Spinal cord (tissue), 10 donors: Measurements from ENCODE around the gene FTCD. TPM values are rescaled to one million over a fixed set of nuclear protein-coding genes. Genes with fewer than 3 reads are reported as not detected.

Experiments used
- DNase-seq, 6 donors: peaks; one replicate each; pipeline versions ENCODE4 v3.0.0 to v3.0.0-alpha.2; 2013 to 2015; ENCODE audit warnings: low spot score in 6 of 6, low read depth in 4 of 6
- H3K27ac ChIP-seq: one replicate; pipeline ENCODE4 v1.5.1; 2013; ENCODE audit warnings: low read depth, low read length, control low read depth
- H3K27me3 ChIP-seq: one replicate; pipeline ENCODE4 v1.6.1; 2013; ENCODE audit warnings: low read length; ENCODE audit not compliant: control insufficient read depth, insufficient read depth
- H3K36me3 ChIP-seq: one replicate; pipeline ENCODE4 v1.6.1; 2013; ENCODE audit warnings: low read length; ENCODE audit not compliant: control insufficient read depth, insufficient read depth
- H3K4me1 ChIP-seq: one replicate; pipeline ENCODE4 v1.6.1; 2013; ENCODE audit warnings: low read length; ENCODE audit not compliant: control insufficient read depth, insufficient read depth
- H3K4me3 ChIP-seq: one replicate; pipeline ENCODE4 v1.5.1; 2013; ENCODE audit warnings: low read depth, low read length, control low read depth
- H3K9me3 ChIP-seq: one replicate; pipeline ENCODE4 v1.6.1; 2013; ENCODE audit warnings: low read length; ENCODE audit not compliant: control insufficient read depth, insufficient read depth
- WGBS: methylation state at CpG from one replicate; pipeline ENCODE4 v1.1.5; 2013; ENCODE audit warnings: missing lambda C conversion rate; ENCODE audit not compliant: insufficient coverage; 5-methylcytosine and 5-hydroxymethylcytosine counted together
- polyA plus RNA-seq, 2 donors: library from polyadenylated mRNA; unstranded; fragments of 120-200 nt; gene quantifications; one replicate each; pipeline ENCODE4 v1.2.1, GENCODE V29; 2013; ENCODE audit not compliant: insufficient read length in 2 of 2
- total RNA-seq, 2 donors: library from RNA; depleted of rRNA in 1 of 2; stranded (reverse); fragments of 120-200 nt in 1 of 2; fragments of >200 nt in 1 of 2; gene quantifications; one replicate each; pipeline versions ENCODE4 v1.2.3 to v1.2.4, GENCODE V29; 2013 to 2014
- donor health status: healthy.

Gene FTCD
- total and polyA plus RNA-seq, 4 donors = 0.50 to 6.0 (median 3.4) TPM

GRCh38 chr21:46153247-46154154, 1.9 kb downstream of the FTCD start:
- 46% methylated on average over 32 of the region's 33 CpGs for WGBS
- Histone ChIP-seq H3K27ac (no peak overlapping the region), H3K4me1 (peaks cover 13% of the 10 kb centered on the region), H3K27me3 (no peaks in the 10 kb centered on the region), H3K36me3 (peaks cover 28% of the 10 kb centered on the region), H3K9me3 (no peaks in the 10 kb centered on the region), H3K4me3 (no peak overlapping the region)
- peak in 2 of 6 donors; percentile 34 to 42 for DNase-seq

- H3K4me1 ChIP-seq = peaks cover 13% of the 10 kb centered on the region
- no peak overlapping the region for H3K27ac ChIP-seq
- H3K4me3 ChIP-seq = no peak overlapping the region
- no peaks in the 10 kb centered on the region for H3K27me3 ChIP-seq
- 39% methylated on average over 14 of the region's 18 CpGs for WGBS
- no peaks in the 10 kb centered on the region for H3K9me3 ChIP-seq
- H3K36me3 ChIP-seq = peaks cover 24% of the 10 kb centered on the region
- no peak for DNase-seq
Measured at GRCh38 chr21:46152927-46153246, 2.5 kb downstream of the FTCD start.

DNA sequence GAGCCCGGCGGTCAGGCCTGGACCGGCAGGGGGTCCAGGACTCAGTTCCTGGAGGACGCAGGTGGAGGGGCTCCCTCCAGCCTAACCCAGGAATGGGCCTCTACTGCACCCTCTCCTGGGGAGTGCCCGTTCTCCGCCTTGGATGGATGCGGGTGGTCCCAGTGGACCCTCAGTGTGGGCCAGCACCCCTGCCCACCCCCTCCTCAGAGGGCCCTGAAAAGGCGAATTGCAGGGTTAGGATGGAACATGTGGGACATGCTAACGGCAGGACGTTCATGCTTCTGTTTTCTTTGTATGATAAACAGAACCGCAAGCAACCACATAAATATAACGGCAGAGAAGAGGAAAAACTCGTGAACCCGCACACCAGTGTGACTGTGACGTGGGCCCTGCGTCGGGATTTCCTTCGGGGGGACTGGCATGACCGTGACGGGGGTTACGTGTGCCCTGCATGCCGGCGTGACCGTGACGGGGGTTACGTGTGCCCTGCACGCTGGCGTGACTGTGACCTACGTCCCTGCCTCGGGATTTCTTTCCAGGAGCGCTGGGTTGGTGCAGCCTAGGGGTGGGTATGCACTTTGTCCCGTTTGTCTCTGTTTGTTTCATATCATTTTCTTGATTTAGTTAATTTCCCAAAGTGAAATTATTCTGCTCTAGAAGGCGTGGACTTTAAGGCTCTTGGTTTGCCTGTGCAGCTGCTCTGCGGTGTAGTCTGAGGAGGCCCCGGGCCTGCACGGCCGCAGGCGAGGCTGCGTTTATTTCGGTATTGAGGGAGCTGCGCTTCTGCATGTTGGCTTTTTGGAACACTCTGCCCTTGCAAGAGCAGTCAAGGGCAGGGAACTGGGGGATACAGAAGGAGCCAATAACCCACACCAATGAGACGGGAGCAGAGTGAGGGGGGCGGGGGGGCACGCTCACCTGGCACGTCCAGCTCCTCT, 3.1 kb downstream of the FTCD start:
- no peak for DNase-seq
- Histone ChIP-seq H3K27me3 (no peaks in the 10 kb centered on the region), H3K9me3 (no peaks in the 10 kb centered on the region), H3K4me1 (peaks cover 13% of the 10 kb centered on the region), H3K36me3 (peaks cover 19% of the 10 kb centered on the region), H3K27ac (no peak overlapping the region), H3K4me3 (no peak overlapping the region)
- 90% methylated on average over 22 of the region's 45 CpGs for WGBS

DNA sequence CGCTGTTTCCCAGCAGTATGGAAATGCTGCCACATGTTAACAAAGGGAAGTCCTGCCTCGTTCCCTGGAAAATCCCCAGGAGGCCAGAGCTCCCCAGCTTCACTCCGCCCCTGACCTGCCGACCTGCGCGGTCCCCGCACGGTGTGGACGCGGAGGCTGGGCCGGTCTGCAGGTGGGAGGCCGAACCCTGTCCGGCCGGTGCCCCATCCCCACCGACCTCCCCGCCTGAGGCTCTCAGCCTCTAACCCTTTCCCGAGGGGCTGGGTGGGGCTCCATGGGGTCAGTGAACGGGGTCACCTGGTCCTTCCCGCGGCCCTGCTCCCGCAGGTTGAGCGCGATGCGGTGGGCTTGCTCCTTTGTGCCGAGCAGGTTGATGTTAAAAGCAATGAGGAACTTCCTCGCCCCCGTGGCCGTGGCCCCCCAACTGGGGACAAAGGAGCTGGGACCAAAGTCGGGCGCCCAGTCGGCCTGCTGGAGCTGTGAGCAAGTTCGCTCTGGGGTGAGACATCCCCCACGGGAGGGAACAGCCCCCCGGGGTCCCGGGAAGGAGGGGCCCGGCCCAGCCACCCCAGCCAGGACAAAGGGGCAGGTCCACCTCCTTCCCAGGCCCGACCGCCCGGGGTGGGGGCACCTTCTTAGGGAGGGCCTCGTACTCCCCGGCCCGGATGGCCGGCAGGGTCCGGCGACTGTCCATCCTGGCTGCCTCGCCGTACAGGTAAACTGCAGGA, 4.0 kb downstream of the FTCD start:
- DNase-seq = no peak
- 76% methylated on average over 47 of the region's 47 CpGs for WGBS
- Histone ChIP-seq H3K4me3 (no peak overlapping the region), H3K9me3 (no peaks in the 10 kb centered on the region), H3K27ac (no peak overlapping the region), H3K4me1 (peaks cover 13% of the 10 kb centered on the region), H3K36me3 (peaks cover 19% of the 10 kb centered on the region), H3K27me3 (no peaks in the 10 kb centered on the region)

DNA sequence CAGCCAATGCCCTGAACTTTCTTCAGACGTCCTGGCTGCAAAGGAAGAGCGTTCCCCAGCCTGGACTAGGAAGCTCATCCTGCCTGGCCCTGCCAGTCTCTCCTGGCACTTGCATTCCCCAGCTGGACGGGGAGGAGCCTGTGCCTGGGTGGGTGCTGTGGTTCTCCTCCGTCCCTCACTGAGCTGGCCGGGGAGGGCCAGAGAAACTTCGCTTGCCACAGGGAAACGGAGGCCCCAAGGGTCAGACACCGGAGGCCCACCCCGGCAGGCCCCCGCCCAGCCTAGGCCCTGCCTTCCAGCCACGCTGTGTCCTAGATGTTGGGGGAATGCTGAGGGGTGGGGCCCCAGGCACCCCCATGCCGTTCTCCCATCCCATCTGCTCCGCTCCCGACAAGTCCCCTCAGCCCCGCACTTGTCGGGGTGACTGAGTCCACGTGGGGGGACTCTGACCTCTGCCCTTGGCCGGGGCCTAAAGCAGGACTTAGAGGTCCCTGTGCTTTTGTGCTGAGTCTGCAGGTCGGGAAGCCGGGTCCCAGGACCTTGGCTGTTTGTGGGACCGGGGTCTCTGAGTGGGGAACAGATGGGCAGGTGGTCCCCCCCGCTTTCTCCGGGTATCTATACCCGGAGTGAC, 4.8 kb downstream of the FTCD start:
- H3K27me3 ChIP-seq = no peaks in the 10 kb centered on the region
- H3K27ac ChIP-seq = no peak overlapping the region
- no peaks in the 10 kb centered on the region for H3K9me3 ChIP-seq
- H3K4me3 ChIP-seq = no peak overlapping the region
- H3K36me3 ChIP-seq = peaks cover 16% of the 10 kb centered on the region
- WGBS = 86% methylated on average over 24 of the region's 24 CpGs
- peaks cover 13% of the 10 kb centered on the region for H3K4me1 ChIP-seq
- DNase-seq = no peak

DNA sequence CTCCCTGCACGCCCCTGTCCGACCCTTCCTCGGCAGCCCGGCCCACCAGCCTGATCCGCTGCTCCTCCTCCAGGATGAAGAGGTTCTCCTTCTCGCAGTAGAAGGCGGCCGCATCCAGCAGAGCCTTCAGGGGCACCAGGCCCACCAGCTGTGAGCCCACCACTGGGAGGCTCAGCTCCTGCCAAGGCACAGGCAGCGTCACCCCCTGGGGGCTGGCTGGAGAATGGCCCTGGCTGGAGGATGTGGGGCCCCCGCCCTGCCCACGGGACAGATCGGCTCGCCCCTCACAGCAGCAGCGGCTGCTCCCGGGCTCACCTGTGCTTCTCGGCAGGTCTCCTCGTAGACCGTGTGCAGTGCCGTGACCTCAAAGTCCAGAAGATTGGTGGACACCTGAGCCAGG, 5.3 kb downstream of the FTCD start:
- H3K9me3 ChIP-seq = no peaks in the 10 kb centered on the region
- H3K4me3 ChIP-seq = no peak overlapping the region
- H3K4me1 ChIP-seq = peaks cover 13% of the 10 kb centered on the region
- WGBS = 78% methylated on average over 18 of the region's 19 CpGs
- H3K27me3 ChIP-seq = no peaks in the 10 kb centered on the region
- DNase-seq = no peak
- H3K27ac ChIP-seq = no peak overlapping the region
- peaks cover 10% of the 10 kb centered on the region for H3K36me3 ChIP-seq

DNA sequence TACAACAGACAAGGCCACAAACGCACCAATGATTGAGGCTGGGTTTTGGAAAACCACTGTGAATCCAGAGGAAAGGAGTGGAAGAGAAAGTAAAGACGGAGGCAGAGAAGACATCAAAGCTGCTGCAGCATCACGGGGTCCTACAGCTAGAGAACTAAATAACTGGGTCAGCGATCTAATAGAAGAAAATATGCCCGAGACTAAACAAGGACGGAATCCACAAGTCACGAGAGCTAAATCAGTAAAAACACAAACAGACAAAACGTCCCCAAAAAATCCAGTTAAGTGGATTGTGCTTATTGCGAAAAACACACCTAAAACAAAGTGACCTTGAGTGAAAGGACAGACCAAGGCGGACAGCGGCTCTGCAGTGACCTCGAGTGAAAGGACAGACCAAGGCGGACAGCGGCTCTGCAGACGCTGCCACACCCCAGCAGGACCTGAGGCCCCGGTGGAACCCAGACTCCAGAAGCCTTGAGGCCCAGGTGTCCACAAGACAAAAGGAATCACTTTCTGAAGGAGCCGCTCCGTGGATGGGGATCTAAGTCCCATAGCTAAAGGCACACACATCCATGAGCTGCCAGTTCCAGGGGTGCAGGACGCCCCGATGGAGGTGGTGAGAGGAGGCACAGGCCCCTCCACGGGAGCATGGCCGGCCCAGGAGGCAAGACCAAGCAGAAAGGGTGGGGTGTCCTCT, 6.0 kb downstream of the FTCD start:
- no peak overlapping the region for H3K4me3 ChIP-seq
- no peak for DNase-seq
- WGBS = 84% methylated on average over 16 of the region's 22 CpGs

DNA sequence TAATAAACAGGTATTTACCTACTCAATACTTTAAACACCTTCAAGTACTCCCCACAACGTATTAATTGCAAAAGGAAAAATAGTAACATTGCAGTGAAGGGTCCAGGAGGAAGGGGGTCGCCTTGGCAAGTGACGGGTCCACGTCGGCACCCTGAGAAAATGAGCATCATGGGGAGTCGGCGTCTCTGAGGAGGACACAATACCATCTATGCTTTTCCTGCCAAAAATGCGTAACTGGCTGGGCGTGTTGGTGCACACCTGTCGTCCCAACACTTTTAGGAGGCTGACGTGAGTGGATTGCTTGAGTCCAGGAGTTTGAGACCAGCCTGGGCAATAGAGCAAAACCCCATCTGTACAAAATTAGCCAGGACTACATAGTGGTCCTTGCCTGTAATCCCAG, 7.3 kb downstream of the FTCD start:
- H3K27ac ChIP-seq = no peak overlapping the region
- 98% methylated on average over 10 of the region's 11 CpGs for WGBS

More for the DNA sequence above, 6.0 kb downstream of the FTCD start:
- H3K9me3 ChIP-seq = no peaks in the 10 kb centered on the region
- H3K27ac ChIP-seq = no peak overlapping the region
- H3K4me1 ChIP-seq = peaks cover 13% of the 10 kb centered on the region
- H3K27me3 ChIP-seq = no peaks in the 10 kb centered on the region
- peaks cover 3% of the 10 kb centered on the region for H3K36me3 ChIP-seq

More for the DNA sequence above, 7.3 kb downstream of the FTCD start:
- DNase-seq = no peak
- no peaks in the 10 kb centered on the region for H3K27me3 ChIP-seq
- H3K4me1 ChIP-seq = peaks cover 4% of the 10 kb centered on the region
- H3K9me3 ChIP-seq = no peaks in the 10 kb centered on the region
- no peak overlapping the region for H3K4me3 ChIP-seq
- no peaks in the 10 kb centered on the region for H3K36me3 ChIP-seq
